ENCODE measurements around the gene KIAA1328. TPM values are rescaled to one million over a fixed set of nuclear protein-coding genes. Genes with fewer than 3 reads are reported as not detected.

The KIAA1328 gene
- total and polyA plus RNA-seq, 9 of the 15 experiments (the other 6 are each of a cell fraction or from before 2014, with no cell fraction given) = 4.0 to 8.6 (median 7.4) TPM

- TF ChIP-seq TFAP4 (CRISPR knock-in tag; IDR thresholded peaks at IDR 0.05; ENCODE audit: borderline replicate concordance) (no peak), ERF (CRISPR knock-in tag; IDR thresholded peaks at IDR 0.05) (no peak)
Observed at GRCh38 chr18:36821681-36822080, 7.2 kb upstream of the KIAA1328 start (continued).

GRCh38 chr18:36825526-36825925 is 3.4 kb upstream of the KIAA1328 start:
- no peak overlapping the region for H2AFZ ChIP-seq (ENCODE audit: low read depth, low read length)
- no peaks in the 10 kb centered on the region; a peak in 1 of 5 replicates for H3K27me3 ChIP-seq (ENCODE audit: control insufficient read depth in 2 of 2, insufficient read depth in 2 of 2, low read length in 2 of 2)
- no peaks in the 10 kb centered on the region for H4K20me1 ChIP-seq (replicated peaks; ENCODE audit: control insufficient read depth, insufficient read depth, low read length)
- DNase-seq (ENCODE audit: extremely low read depth in 1 of 4, low spot score in 3 of 4) (no peak), ATAC-seq (no peak), FAIRE-seq (no peak)
- no peaks in the 10 kb centered on the region for H3K9me3 ChIP-seq (replicated peaks; ENCODE audit: control insufficient read depth, insufficient read depth, low read depth, low read length)
- BruUV-seq (replicated peaks) = no TSS peak
- ChIA-PET CTCF (ENCODE audit: low intra/inter-chr PET ratio) (no interaction called here), POLR2A (no interaction called here)
- in situ Hi-C loops (cut with MboI) (no loop called here), intact Hi-C loops (cut with micrococcal nuclease) (no loop called here)
- H3K9me1 ChIP-seq (ENCODE audit: control insufficient read depth, insufficient read depth, low read length) = no peaks in the 10 kb centered on the region
- peaks cover 3 to 13% of the 10 kb centered on the region in 2 experiments; a peak in 3 of 5 replicates for H3K4me1 ChIP-seq (replicated peaks in 1 of 2; ENCODE audit: control insufficient read depth in 2 of 2, insufficient read depth in 2 of 2, low read length in 2 of 2)
- H3K4me2 ChIP-seq (ENCODE audit: insufficient read depth, low read length) = no peak overlapping the region
- no peak overlapping the region for H3K9ac ChIP-seq (ENCODE audit: insufficient read depth in 1 of 2, low read depth in 2 of 2, low read length in 2 of 2)
- H3K4me3 ChIP-seq = no peak overlapping the region
- peaks cover 51% of the 10 kb centered on the region for H3K36me3 ChIP-seq (ENCODE audit: control insufficient read depth, insufficient read depth, low read length)
- peaks cover 71% of the 10 kb centered on the region for H3K79me2 ChIP-seq (ENCODE audit: control insufficient read depth, insufficient read depth, low read length)
- H3K27ac ChIP-seq (ENCODE audit: extremely low read depth, low read depth, low read length) = no peak overlapping the region
- TF ChIP-seq NR1H2 (CRISPR knock-in tag; IDR thresholded peaks at IDR 0.05) (no peak), WHSC1 (IDR thresholded peaks at IDR 0.05; ENCODE audit: low read length) (no peak), ZNF407 (IDR thresholded peaks at IDR 0.05; ENCODE audit: low read depth) (no peak), ZNF75A (CRISPR knock-in tag; IDR thresholded peaks at IDR 0.05) (no peak), ZBTB49 (CRISPR knock-in tag; IDR thresholded peaks at IDR 0.05; ENCODE audit: borderline replicate concordance) (no peak), BMI1 (IDR thresholded peaks at IDR 0.05; ENCODE audit: low read length) (no peak), TEAD4 (IDR thresholded peaks at IDR 0.05; ENCODE audit: low read length) (no peak), TEAD4 (CRISPR knock-in tag; IDR thresholded peaks at IDR 0.05; ENCODE audit: borderline replicate concordance) (no peak), GATA2 (CRISPR knock-in tag; IDR thresholded peaks at IDR 0.05) (no peak)

All from K562 (cell line).